DND-41 (cell line): ENCODE measurements around the gene MAGED2.

ENCODE experiments used
- ATAC-seq: fragments of 200-7000 bp; cut with Tn5 transposase; 3 replicates; pipeline ENCODE4 v1.9.1; 2021; ENCODE audit warnings: low read depth; ENCODE audit not compliant: insufficient read depth
- DNase-seq: peaks from one replicate; pipeline ENCODE4 v3.0.0-alpha.2; 2020
- H2AFZ ChIP-seq: 2 replicates; pipeline ENCODE4 v1.6.0; 2012; ENCODE audit warnings: low read depth, low read length
- H3K27ac ChIP-seq: 2 replicates; pipeline ENCODE4 v1.5.1; 2012; ENCODE audit warnings: low read length, inconsistent platforms
- H3K27me3 ChIP-seq: fragments of 200-600 bp; sonication (generic); 2 replicates; pipeline ENCODE4 v1.6.0; 2012; ENCODE audit warnings: low read length, mild to moderate bottlenecking, inconsistent platforms; ENCODE audit not compliant: insufficient read depth, poor library complexity
- H3K36me3 ChIP-seq: 2 replicates; pipeline ENCODE4 v1.5.1; 2012; ENCODE audit warnings: low read length, inconsistent platforms; ENCODE audit not compliant: insufficient read depth
- H3K4me1 ChIP-seq: 2 replicates; pipeline ENCODE4 v1.5.1; 2012; ENCODE audit warnings: mild to moderate bottlenecking, low read length; ENCODE audit not compliant: insufficient read depth
- H3K4me2 ChIP-seq: 2 replicates; pipeline ENCODE4 v1.6.0; 2012; ENCODE audit warnings: mild to moderate bottlenecking, moderate library complexity, low read length, inconsistent platforms; ENCODE audit not compliant: insufficient read depth
- H3K4me3 ChIP-seq, 2 experiments: fragments of 200-600 bp in 1 of 2; shearing (Covaris generic) in 1 of 2; 2 replicates each; pipeline ENCODE4 v1.5.1; 2012 to 2016; ENCODE audit warnings: inconsistent platforms in 2 of 2, low read length in 2 of 2, mild to moderate bottlenecking in 2 of 2, low read depth in 1 of 2, moderate library complexity in 1 of 2
- H3K79me2 ChIP-seq: 2 replicates; pipeline ENCODE4 v1.6.0; 2012; ENCODE audit warnings: low read length, inconsistent platforms; ENCODE audit not compliant: insufficient read depth
- H3K9ac ChIP-seq: 2 replicates; pipeline ENCODE4 v1.6.0; 2012; ENCODE audit warnings: low read depth, mild to moderate bottlenecking, inconsistent platforms, low read length, moderate library complexity
- H3K9me3 ChIP-seq: 2 replicates; pipeline ENCODE4 v1.5.1; 2012; ENCODE audit warnings: low read length, moderate library complexity, mild to moderate bottlenecking, inconsistent platforms; ENCODE audit not compliant: insufficient read depth, severe bottlenecking
- H4K20me1 ChIP-seq: 2 replicates; pipeline ENCODE4 v1.6.0; 2012; ENCODE audit warnings: low read length; ENCODE audit not compliant: insufficient read depth
- CTCF ChIP-seq: IDR thresholded peaks from 2 replicates; pipeline ENCODE4 v1.5.1; 2012; ENCODE audit warnings: borderline replicate concordance, low read length, moderate library complexity, mild to moderate bottlenecking; ENCODE audit not compliant: poor library complexity, severe bottlenecking; ENCODE audit errors: extremely low read depth
- EZH2 ChIP-seq: IDR thresholded peaks from 3 replicates; pipeline ENCODE4 v1.6.1; 2012; ENCODE audit warnings: borderline replicate concordance, low read depth, mild to moderate bottlenecking, moderate library complexity, low read length, inconsistent platforms; ENCODE audit not compliant: severe bottlenecking

Gene MAGED2

DNA sequence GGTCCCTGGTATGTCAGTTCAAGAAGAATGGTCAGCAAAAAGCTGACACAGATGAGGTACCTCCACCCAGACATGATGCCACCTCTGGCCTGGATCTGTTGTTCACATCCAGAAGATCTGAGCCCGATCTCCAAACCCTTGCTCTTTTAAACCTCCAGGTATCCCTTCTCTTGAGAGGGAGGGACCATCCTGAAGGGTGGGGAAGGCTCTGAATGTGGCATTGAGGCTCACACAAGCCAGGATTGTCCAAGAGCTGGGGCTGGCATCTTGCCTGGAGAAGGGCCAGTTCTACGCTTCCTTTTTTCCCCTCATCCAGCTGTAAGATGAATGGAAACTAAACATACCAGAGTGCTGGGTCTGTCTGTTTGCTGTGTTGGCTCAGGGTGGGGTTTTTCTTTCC is 9.4 kb upstream of the MAGED2 start, which contains the start of gene ITIH6:
ITIH6 (minus strand) TSS at position 119 of the 400 bp plus-strand sequence; CDS start at position 74, 45 bp downstream.
- Histone ChIP-seq H4K20me1 (no peaks in the 10 kb centered on the region), H3K4me2 (no peak within 1 kb of the TSS), H3K27me3 (no peaks in the 10 kb centered on the region), H3K36me3 (no peaks in the 10 kb centered on the region), H3K9me3 (no peaks in the 10 kb centered on the region), H3K27ac (no peak within 1 kb of the TSS), H3K4me3 (no peak within 1 kb of the TSS), H3K79me2 (no peaks in the 10 kb centered on the region), H2AFZ (no peak within 1 kb of the TSS), H3K4me1 (no peaks in the 10 kb centered on the region), H3K9ac (no peak within 1 kb of the TSS)
- ATAC-seq: no peak
- TF ChIP-seq EZH2 (no peak), CTCF (no peak)
- DNase-seq: no peak

DNA sequence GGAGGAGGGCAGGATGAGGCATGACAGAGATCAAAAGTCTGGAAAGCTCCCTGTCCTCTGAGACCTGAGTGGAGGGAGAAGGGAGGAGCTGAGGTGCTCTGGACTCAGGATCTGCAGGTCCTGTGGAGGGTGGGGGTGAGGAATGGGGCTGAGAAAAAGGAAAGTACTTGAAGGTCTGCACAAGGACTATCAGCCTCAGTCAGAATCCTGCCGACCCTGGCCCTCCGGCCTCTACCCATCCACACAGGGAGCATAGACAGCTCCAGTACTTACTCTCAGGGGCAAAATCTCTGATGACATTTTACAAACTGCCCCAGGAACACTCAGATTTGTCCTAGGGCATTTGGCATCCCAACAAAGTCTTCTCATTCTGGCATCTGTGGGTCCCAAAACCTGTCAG is 8.5 kb upstream of the MAGED2 start:
- no peaks in the 10 kb centered on the region for H3K27me3 ChIP-seq
- H2AFZ ChIP-seq: no peak overlapping the region
- H3K79me2 ChIP-seq: no peaks in the 10 kb centered on the region
- no peak overlapping the region for H3K27ac ChIP-seq
- no peak for ATAC-seq
- no peak for TF ChIP-seq CTCF
- TF ChIP-seq EZH2: no peak
- H4K20me1 ChIP-seq: no peaks in the 10 kb centered on the region
- no peaks in the 10 kb centered on the region for H3K9me3 ChIP-seq
- H3K9ac ChIP-seq: no peak overlapping the region
- no peak for DNase-seq
- no peaks in the 10 kb centered on the region for H3K4me1 ChIP-seq
- no peak overlapping the region for H3K4me2 ChIP-seq
- H3K36me3 ChIP-seq: no peaks in the 10 kb centered on the region
- H3K4me3 ChIP-seq: no peak overlapping the region

GRCh38 chrX:54808109-54808604 is 612 bp downstream of the MAGED2 start:
- H3K4me2 ChIP-seq: peak overlapping the region; percentile 96
- DNase-seq (peak; percentile 61), ATAC-seq (peak; percentile 58)
- no peak for TF ChIP-seq CTCF
- no peak for TF ChIP-seq EZH2
- peak overlapping the region; percentile 27 to 64; a peak in 3 of 4 replicates for H3K4me3 ChIP-seq
- no peaks in the 10 kb centered on the region for H3K27me3 ChIP-seq
- peak overlapping the region; percentile 62 for H3K9ac ChIP-seq
- peaks cover 34% of the 10 kb centered on the region for H3K36me3 ChIP-seq
- peaks cover 21% of the 10 kb centered on the region for H3K4me1 ChIP-seq
- no peaks in the 10 kb centered on the region for H3K9me3 ChIP-seq
- peaks cover 9% of the 10 kb centered on the region for H3K79me2 ChIP-seq
- H4K20me1 ChIP-seq: 0 out of 2 replicates have a peak, but pooled peaks cover 3% of the 10 kb centered on the region
- peak overlapping the region; percentile 42 for H2AFZ ChIP-seq
- H3K27ac ChIP-seq: peak overlapping the region; percentile 48
